GM23338 (cell line): ENCODE data around the gene COMMD3. TPM values are rescaled to one million over a fixed set of nuclear protein-coding genes. Genes with fewer than 3 reads are reported as not detected.
A peak's percentile ranks its signal among the peaks of the same experiment; 100 is the strongest.

ENCODE experiments used
- ATAC-seq: fragments of 200-7000 bp; cut with Tn5 transposase; 3 replicates; pipeline ENCODE4 v1.9.1; 2020
- DNase-seq: peaks from one replicate; pipeline ENCODE4 v3.0.0-alpha.2; 2015; ENCODE audit warnings: low spot score
- H2AFZ ChIP-seq: fragments of 200-600 bp; sonication (generic); 2 replicates; pipeline ENCODE4 v1.8.0; 2016; ENCODE audit warnings: antibody characterized with exemption, mild to moderate bottlenecking, moderate library complexity
- H3F3A ChIP-seq: fragments of 200-600 bp; sonication (generic); replicated peaks from 2 replicates; pipeline ENCODE4 v1.8.0; 2017; ENCODE audit warnings: antibody characterized with exemption, mixed run types, low read depth
- H3K27ac ChIP-seq: fragments of 200-600 bp; sonication (generic); 2 replicates; pipeline ENCODE4 v1.6.1; 2016; ENCODE audit warnings: low read depth
- H3K27me3 ChIP-seq: fragments of 200-600 bp; sonication (generic); 2 replicates; pipeline ENCODE4 v1.8.0; 2016; ENCODE audit warnings: mild to moderate bottlenecking, mixed run types, moderate library complexity; ENCODE audit not compliant: insufficient read depth
- H3K36me3 ChIP-seq: fragments of 200-600 bp; sonication (generic); 2 replicates; pipeline ENCODE4 v1.8.0; 2016; ENCODE audit warnings: mild to moderate bottlenecking; ENCODE audit not compliant: insufficient read depth
- H3K4me1 ChIP-seq: fragments of 200-600 bp; sonication (generic); 2 replicates; pipeline ENCODE4 v1.8.0; 2016; ENCODE audit warnings: mild to moderate bottlenecking, moderate library complexity; ENCODE audit not compliant: insufficient read depth
- H3K4me2 ChIP-seq: fragments of 200-600 bp; sonication (generic); 2 replicates; pipeline ENCODE4 v1.7.1; 2017; ENCODE audit warnings: mixed run types
- H3K4me3 ChIP-seq: fragments of 200-600 bp; sonication (generic); 2 replicates; pipeline ENCODE4 v1.6.1; 2016; ENCODE audit warnings: mixed run types
- H3K79me2 ChIP-seq: fragments of 200-600 bp; sonication (generic); replicated peaks from 2 replicates; pipeline ENCODE4 v1.8.0; 2017; ENCODE audit warnings: mild to moderate bottlenecking; ENCODE audit not compliant: insufficient read depth
- H3K9me2 ChIP-seq: fragments of 200-600 bp; sonication (generic); 2 replicates; pipeline ENCODE4 v1.8.0; 2017; ENCODE audit not compliant: insufficient read depth
- H4K20me1 ChIP-seq: fragments of 200-600 bp; sonication (generic); replicated peaks from 2 replicates; pipeline ENCODE4 v1.8.0; 2017; ENCODE audit warnings: mild to moderate bottlenecking; ENCODE audit not compliant: insufficient read depth
- H3K27ac Mint-ChIP-seq: 2 replicates; pipeline ENCODE4 v1.8.0; 2020; ENCODE audit warnings: inconsistent platforms, mild to moderate bottlenecking, moderate library complexity, mixed read lengths
- H3K27me3 Mint-ChIP-seq: 3 replicates; pipeline ENCODE4 v1.8.0; 2022; ENCODE audit warnings: low read depth, mild to moderate bottlenecking, moderate library complexity, mixed read lengths, inconsistent platforms; ENCODE audit not compliant: insufficient read depth, poor library complexity
- H3K36me3 Mint-ChIP-seq: 3 replicates; pipeline ENCODE4 v1.8.0; 2021; ENCODE audit warnings: low read depth, mild to moderate bottlenecking, inconsistent platforms, moderate library complexity, mixed read lengths
- H3K4me1 Mint-ChIP-seq: 3 replicates; pipeline ENCODE4 v1.8.0; 2020; ENCODE audit warnings: mild to moderate bottlenecking, inconsistent platforms, mixed read lengths
- H3K4me3 Mint-ChIP-seq: 3 replicates; pipeline ENCODE4 v1.8.0; 2021; ENCODE audit warnings: moderate library complexity, mild to moderate bottlenecking, inconsistent platforms, mixed read lengths
- H3K9me3 Mint-ChIP-seq: 3 replicates; pipeline ENCODE4 v1.8.0; 2020; ENCODE audit warnings: moderate library complexity, mild to moderate bottlenecking, inconsistent platforms, mixed read lengths
- CREB1 ChIP-seq: fragments of 250-450 bp; sonication (Bioruptor Pico); IDR thresholded peaks from 2 replicates; pipeline ENCODE4 v1.5.0; 2020; ENCODE audit warnings: low read depth, mild to moderate bottlenecking, moderate library complexity
- EZH2 ChIP-seq: fragments of 200-600 bp; sonication (generic); IDR thresholded peaks from one replicate; pipeline ENCODE4 v1.8.0; 2017; ENCODE audit warnings: antibody characterized with exemption, mild to moderate bottlenecking, low read depth; ENCODE audit not compliant: unreplicated experiment
- EZH2phosphoT487 ChIP-seq: fragments of 200-600 bp; sonication (generic); IDR thresholded peaks from one replicate; pipeline ENCODE4 v1.8.1; 2018; ENCODE audit warnings: antibody characterized with exemption; ENCODE audit not compliant: unreplicated experiment
- JUNB ChIP-seq: IDR thresholded peaks from one replicate; pipeline ENCODE4 v1.6.1; 2016; ENCODE audit warnings: antibody characterized with exemption; ENCODE audit not compliant: unreplicated experiment
- NANOG ChIP-seq: IDR thresholded peaks from 2 replicates; pipeline ENCODE4 v1.6.1; 2016; ENCODE audit warnings: antibody characterized with exemption, borderline replicate concordance
- POLR2AphosphoS5 ChIP-seq: IDR thresholded peaks from 2 replicates; pipeline ENCODE4 v1.6.1; 2016; ENCODE audit warnings: antibody characterized with exemption, low read depth
- STAT1 ChIP-seq: IDR thresholded peaks from one replicate; pipeline ENCODE4 v1.6.1; 2016; ENCODE audit warnings: antibody characterized with exemption; ENCODE audit not compliant: unreplicated experiment
- ZNF114 ChIP-seq: fragments of 250-450 bp; sonication (Bioruptor Pico); IDR thresholded peaks from 2 replicates; pipeline ENCODE4 v1.5.0; 2020; ENCODE audit warnings: mild to moderate bottlenecking, moderate library complexity
- ZNF331 ChIP-seq: fragments of 250-450 bp; sonication (Bioruptor Pico); IDR thresholded peaks from 2 replicates; pipeline ENCODE4 v1.5.0; 2020; ENCODE audit warnings: low read depth, mild to moderate bottlenecking, moderate library complexity
- polyA plus RNA-seq: library from polyadenylated mRNA; unstranded; fragments of >200 nt; fragmentation: Nextera tagmentation; extraction: Ambion mirVana; gene quantifications from 2 replicates; pipeline ENCODE4 v1.2.1, GENCODE V29; 2016
- total RNA-seq: library from RNA; depleted of rRNA; stranded (reverse); fragments of >200 nt; shearing (Covaris generic); gene quantifications from 2 replicates; pipeline ENCODE4 v1.2.3, GENCODE V29; 2014
- TF ChIP-seq, protein P1 (sequence below), 2 experiments: fragments of 200-600 bp in 1 of 2; sonication (generic) in 1 of 2; conservative IDR thresholded peaks; 2 replicates each; pipeline versions ENCODE4 v1.5.1 to v1.6.1; 2016 to 2017; ENCODE audit warnings: antibody characterized with exemption in 2 of 2, low read depth in 2 of 2, mild to moderate bottlenecking in 2 of 2, moderate library complexity in 1 of 2
- TF ChIP-seq, protein P2 (sequence below): fragments of 250-450 bp; sonication (Bioruptor Pico); IDR thresholded peaks from 2 replicates; pipeline ENCODE4 v1.5.0; 2020; ENCODE audit warnings: mild to moderate bottlenecking, moderate library complexity
- TF ChIP-seq, protein P3 (sequence below): IDR thresholded peaks from one replicate; pipeline ENCODE4 v1.6.1; 2018; ENCODE audit warnings: antibody characterized with exemption; ENCODE audit not compliant: unreplicated experiment
- TF ChIP-seq, protein P4 (sequence below): IDR thresholded peaks from 2 replicates; pipeline ENCODE4 v1.6.1; 2016; ENCODE audit warnings: antibody characterized with exemption

Gene COMMD3
- total and polyA plus RNA-seq, 2 experiments from 2014 or later, result 1.1 to 5.2 TPM

DNA sequence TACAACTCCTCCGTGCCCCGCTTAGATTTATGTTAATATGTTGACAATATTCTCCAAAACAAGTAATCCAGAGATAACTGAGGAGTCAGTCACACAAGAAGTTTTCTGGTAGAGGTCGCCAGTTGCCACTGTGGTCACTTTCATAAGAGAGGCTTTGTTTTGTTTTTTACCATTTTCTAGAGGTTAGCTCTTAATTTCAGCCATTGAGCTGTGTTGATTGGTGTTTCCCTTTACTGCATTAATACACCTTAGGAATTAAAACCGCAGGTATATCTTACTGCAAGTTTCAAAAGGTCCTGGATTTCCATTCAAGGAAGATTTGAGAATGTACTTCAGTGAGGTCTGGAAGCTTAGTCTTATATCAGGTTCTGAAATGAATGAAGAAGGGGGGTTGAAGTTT is 8.2 kb downstream of the COMMD3 start:
- H3K4me2 ChIP-seq, result peak overlapping the region; percentile 82
- peaks cover 61% of the 10 kb centered on the region for H3K4me1 ChIP-seq
- H3K27me3 ChIP-seq, result peaks cover 81% of the 10 kb centered on the region
- 0 out of 2 replicates have a peak, but pooled peaks cover 4% of the 10 kb centered on the region for H3K79me2 ChIP-seq
- Mint-ChIP-seq H3K9me3 (peaks cover 8% of the 10 kb centered on the region), H3K4me1 (peaks cover 42% of the 10 kb centered on the region), H3K4me3 (peak overlapping the region; percentile 64), H3K36me3 (peaks cover 3% of the 10 kb centered on the region; the same call in 2 of the 3 replicates), H3K27me3 (peaks cover 75% of the 10 kb centered on the region), H3K27ac (no peak overlapping the region)
- peaks cover 6% of the 10 kb centered on the region for H4K20me1 ChIP-seq
- peak overlapping the region; percentile 55 for H3K4me3 ChIP-seq
- H3F3A ChIP-seq, result peaks cover 26% of the 10 kb centered on the region
- H3K36me3 ChIP-seq, result no peaks in the 10 kb centered on the region
- ATAC-seq (no peak), DNase-seq (no peak)
- no peak overlapping the region for H3K27ac ChIP-seq
- no peak overlapping the region for H2AFZ ChIP-seq
- TF ChIP-seq POLR2AphosphoS5 (no peak), NANOG (no peak), CREB1 (CRISPR knock-in tag) (no peak), JUNB (no peak), STAT1 (no peak), ZNF114 (CRISPR knock-in tag) (no peak), EZH2 (no peak), EZH2phosphoT487 (no peak), ZNF331 (CRISPR knock-in tag) (no peak)
- TF ChIP-seq, protein P1, sequence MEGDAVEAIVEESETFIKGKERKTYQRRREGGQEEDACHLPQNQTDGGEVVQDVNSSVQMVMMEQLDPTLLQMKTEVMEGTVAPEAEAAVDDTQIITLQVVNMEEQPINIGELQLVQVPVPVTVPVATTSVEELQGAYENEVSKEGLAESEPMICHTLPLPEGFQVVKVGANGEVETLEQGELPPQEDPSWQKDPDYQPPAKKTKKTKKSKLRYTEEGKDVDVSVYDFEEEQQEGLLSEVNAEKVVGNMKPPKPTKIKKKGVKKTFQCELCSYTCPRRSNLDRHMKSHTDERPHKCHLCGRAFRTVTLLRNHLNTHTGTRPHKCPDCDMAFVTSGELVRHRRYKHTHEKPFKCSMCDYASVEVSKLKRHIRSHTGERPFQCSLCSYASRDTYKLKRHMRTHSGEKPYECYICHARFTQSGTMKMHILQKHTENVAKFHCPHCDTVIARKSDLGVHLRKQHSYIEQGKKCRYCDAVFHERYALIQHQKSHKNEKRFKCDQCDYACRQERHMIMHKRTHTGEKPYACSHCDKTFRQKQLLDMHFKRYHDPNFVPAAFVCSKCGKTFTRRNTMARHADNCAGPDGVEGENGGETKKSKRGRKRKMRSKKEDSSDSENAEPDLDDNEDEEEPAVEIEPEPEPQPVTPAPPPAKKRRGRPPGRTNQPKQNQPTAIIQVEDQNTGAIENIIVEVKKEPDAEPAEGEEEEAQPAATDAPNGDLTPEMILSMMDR (conservative IDR thresholded peaks at IDR 0.05; ENCODE audit: low read depth in 2 of 2), result no peak
- TF ChIP-seq, protein P2, sequence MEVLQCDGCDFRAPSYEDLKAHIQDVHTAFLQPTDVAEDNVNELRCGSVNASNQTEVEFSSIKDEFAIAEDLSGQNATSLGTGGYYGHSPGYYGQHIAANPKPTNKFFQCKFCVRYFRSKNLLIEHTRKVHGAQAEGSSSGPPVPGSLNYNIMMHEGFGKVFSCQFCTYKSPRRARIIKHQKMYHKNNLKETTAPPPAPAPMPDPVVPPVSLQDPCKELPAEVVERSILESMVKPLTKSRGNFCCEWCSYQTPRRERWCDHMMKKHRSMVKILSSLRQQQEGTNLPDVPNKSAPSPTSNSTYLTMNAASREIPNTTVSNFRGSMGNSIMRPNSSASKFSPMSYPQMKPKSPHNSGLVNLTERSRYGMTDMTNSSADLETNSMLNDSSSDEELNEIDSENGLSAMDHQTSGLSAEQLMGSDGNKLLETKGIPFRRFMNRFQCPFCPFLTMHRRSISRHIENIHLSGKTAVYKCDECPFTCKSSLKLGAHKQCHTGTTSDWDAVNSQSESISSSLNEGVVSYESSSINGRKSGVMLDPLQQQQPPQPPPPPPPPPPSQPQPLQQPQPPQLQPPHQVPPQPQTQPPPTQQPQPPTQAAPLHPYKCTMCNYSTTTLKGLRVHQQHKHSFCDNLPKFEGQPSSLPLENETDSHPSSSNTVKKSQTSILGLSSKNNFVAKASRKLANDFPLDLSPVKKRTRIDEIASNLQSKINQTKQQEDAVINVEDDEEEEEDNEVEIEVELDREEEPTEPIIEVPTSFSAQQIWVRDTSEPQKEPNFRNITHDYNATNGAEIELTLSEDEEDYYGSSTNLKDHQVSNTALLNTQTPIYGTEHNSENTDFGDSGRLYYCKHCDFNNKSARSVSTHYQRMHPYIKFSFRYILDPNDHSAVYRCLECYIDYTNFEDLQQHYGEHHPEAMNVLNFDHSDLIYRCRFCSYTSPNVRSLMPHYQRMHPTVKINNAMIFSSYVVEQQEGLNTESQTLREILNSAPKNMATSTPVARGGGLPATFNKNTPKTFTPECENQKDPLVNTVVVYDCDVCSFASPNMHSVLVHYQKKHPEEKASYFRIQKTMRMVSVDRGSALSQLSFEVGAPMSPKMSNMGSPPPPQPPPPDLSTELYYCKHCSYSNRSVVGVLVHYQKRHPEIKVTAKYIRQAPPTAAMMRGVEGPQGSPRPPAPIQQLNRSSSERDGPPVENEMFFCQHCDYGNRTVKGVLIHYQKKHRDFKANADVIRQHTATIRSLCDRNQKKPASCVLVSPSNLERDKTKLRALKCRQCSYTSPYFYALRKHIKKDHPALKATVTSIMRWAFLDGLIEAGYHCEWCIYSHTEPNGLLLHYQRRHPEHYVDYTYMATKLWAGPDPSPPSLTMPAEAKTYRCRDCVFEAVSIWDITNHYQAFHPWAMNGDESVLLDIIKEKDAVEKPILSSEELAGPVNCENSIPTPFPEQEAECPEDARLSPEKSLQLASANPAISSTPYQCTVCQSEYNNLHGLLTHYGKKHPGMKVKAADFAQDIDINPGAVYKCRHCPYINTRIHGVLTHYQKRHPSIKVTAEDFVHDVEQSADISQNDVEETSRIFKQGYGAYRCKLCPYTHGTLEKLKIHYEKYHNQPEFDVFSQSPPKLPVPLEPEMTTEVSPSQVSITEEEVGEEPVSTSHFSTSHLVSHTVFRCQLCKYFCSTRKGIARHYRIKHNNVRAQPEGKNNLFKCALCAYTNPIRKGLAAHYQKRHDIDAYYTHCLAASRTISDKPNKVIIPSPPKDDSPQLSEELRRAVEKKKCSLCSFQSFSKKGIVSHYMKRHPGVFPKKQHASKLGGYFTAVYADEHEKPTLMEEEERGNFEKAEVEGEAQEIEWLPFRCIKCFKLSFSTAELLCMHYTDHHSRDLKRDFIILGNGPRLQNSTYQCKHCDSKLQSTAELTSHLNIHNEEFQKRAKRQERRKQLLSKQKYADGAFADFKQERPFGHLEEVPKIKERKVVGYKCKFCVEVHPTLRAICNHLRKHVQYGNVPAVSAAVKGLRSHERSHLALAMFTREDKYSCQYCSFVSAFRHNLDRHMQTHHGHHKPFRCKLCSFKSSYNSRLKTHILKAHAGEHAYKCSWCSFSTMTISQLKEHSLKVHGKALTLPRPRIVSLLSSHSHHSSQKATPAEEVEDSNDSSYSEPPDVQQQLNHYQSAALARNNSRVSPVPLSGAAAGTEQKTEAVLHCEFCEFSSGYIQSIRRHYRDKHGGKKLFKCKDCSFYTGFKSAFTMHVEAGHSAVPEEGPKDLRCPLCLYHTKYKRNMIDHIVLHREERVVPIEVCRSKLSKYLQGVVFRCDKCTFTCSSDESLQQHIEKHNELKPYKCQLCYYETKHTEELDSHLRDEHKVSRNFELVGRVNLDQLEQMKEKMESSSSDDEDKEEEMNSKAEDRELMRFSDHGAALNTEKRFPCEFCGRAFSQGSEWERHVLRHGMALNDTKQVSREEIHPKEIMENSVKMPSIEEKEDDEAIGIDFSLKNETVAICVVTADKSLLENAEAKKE (CRISPR knock-in tag), result no peak
- TF ChIP-seq, protein P3, sequence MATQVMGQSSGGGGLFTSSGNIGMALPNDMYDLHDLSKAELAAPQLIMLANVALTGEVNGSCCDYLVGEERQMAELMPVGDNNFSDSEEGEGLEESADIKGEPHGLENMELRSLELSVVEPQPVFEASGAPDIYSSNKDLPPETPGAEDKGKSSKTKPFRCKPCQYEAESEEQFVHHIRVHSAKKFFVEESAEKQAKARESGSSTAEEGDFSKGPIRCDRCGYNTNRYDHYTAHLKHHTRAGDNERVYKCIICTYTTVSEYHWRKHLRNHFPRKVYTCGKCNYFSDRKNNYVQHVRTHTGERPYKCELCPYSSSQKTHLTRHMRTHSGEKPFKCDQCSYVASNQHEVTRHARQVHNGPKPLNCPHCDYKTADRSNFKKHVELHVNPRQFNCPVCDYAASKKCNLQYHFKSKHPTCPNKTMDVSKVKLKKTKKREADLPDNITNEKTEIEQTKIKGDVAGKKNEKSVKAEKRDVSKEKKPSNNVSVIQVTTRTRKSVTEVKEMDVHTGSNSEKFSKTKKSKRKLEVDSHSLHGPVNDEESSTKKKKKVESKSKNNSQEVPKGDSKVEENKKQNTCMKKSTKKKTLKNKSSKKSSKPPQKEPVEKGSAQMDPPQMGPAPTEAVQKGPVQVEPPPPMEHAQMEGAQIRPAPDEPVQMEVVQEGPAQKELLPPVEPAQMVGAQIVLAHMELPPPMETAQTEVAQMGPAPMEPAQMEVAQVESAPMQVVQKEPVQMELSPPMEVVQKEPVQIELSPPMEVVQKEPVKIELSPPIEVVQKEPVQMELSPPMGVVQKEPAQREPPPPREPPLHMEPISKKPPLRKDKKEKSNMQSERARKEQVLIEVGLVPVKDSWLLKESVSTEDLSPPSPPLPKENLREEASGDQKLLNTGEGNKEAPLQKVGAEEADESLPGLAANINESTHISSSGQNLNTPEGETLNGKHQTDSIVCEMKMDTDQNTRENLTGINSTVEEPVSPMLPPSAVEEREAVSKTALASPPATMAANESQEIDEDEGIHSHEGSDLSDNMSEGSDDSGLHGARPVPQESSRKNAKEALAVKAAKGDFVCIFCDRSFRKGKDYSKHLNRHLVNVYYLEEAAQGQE, result no peak
- TF ChIP-seq, protein P4, sequence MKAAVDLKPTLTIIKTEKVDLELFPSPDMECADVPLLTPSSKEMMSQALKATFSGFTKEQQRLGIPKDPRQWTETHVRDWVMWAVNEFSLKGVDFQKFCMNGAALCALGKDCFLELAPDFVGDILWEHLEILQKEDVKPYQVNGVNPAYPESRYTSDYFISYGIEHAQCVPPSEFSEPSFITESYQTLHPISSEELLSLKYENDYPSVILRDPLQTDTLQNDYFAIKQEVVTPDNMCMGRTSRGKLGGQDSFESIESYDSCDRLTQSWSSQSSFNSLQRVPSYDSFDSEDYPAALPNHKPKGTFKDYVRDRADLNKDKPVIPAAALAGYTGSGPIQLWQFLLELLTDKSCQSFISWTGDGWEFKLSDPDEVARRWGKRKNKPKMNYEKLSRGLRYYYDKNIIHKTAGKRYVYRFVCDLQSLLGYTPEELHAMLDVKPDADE, result no peak
- H3K9me2 ChIP-seq, result no peaks in the 10 kb centered on the region
